ENCODE measurements around the gene KLHDC8B.

The KLHDC8B gene

GRCh38 chr3:49222002-49222401 lies 50.6 kb downstream of the KLHDC8B start:
- TF ChIP-seq CTCF (IDR thresholded peaks at IDR 0.05; ENCODE audit: insufficient read depth, low read depth, low read length, missing control alignments) = no peak
- DNase-seq (ENCODE audit: low read depth) = no peak
- H3K4me3 ChIP-seq (ENCODE audit: low read depth, low read length) = no peak overlapping the region
